Measurements from ENCODE around the gene CALM1. TPM values are rescaled to one million over a fixed set of nuclear protein-coding genes. Genes with fewer than 3 reads are reported as not detected.

CALM1 gene
- total RNA-seq, 2 donors from 2014 or later, result 355 to 493 TPM

DNA sequence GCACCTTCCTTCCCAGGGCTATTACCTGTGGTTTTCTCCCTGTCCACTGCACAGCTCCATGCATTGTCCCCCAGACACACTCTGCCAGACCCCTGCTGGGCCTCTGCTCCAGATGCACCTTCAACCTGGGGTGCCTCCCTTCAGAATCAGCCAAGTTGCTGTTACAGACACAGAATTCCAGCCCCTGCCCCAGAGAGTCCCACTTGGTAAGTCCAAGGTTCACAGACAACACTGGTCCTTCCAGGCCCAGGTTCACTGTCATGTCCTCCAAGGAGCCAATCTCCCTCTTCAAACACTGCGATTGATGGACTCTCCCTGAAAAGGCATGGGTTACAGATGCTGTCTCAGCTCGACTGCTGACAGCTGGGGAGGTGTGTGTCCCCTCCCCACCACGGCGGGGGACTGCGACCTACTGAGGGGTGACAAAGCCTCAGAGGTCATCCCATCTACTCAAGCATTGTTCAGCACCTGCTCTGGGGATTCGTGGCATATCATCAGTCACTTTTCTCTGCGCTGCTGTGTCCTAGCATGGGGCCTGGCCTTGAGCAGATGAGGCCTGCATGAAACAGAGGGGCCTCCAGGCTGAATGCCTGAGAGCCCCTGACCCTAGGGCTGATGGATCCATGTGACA is 24.3 kb downstream of the CALM1 start:
- TF ChIP-seq, protein P1, sequence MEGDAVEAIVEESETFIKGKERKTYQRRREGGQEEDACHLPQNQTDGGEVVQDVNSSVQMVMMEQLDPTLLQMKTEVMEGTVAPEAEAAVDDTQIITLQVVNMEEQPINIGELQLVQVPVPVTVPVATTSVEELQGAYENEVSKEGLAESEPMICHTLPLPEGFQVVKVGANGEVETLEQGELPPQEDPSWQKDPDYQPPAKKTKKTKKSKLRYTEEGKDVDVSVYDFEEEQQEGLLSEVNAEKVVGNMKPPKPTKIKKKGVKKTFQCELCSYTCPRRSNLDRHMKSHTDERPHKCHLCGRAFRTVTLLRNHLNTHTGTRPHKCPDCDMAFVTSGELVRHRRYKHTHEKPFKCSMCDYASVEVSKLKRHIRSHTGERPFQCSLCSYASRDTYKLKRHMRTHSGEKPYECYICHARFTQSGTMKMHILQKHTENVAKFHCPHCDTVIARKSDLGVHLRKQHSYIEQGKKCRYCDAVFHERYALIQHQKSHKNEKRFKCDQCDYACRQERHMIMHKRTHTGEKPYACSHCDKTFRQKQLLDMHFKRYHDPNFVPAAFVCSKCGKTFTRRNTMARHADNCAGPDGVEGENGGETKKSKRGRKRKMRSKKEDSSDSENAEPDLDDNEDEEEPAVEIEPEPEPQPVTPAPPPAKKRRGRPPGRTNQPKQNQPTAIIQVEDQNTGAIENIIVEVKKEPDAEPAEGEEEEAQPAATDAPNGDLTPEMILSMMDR (IDR thresholded peaks at IDR 0.05), result no peak
- peaks cover 0 to 14% of the 10 kb centered on the region in 2 donors for H3K4me1 ChIP-seq (ENCODE audit: control insufficient read depth in 1 of 2, low read depth in 2 of 2)
- H3K4me3 ChIP-seq, result no peak overlapping the region
- ATAC-seq (ENCODE audit: insufficient number of reproducible peaks, low FRiP score, low read depth), result no peak
- H3K9me3 ChIP-seq, result no peaks in the 10 kb centered on the region
- no peak overlapping the region for H3K27ac ChIP-seq
- no peak for DNase-seq (ENCODE audit: low spot score)
- no peaks in the 10 kb centered on the region for H3K27me3 ChIP-seq (replicated peaks; ENCODE audit: insufficient read depth)
- H3K36me3 ChIP-seq, result no peaks in the 10 kb centered on the region

DNA sequence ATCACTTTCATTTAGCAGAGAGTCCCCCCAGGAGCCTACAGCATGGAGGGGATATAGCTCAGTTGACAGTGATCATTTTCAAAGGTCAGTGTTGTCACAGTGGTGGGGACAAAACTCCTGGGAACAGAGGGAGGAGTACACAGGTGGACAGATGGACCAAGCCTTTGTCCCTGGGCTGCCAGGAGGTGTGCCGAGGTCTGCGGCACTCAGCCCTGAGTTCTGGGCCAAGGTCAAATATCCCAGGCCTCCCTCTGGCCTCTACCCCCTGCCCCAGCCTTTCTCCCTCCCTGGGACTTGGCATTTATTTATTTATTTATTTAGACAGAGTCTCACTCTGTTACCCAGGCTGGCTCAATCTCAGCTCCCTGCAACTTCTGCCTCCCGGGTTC is 24.8 kb downstream of the CALM1 start:
- no peak overlapping the region for H3K27ac ChIP-seq
- H3K36me3 ChIP-seq, result no peaks in the 10 kb centered on the region
- peaks cover 0 to 14% of the 10 kb centered on the region in 2 donors for H3K4me1 ChIP-seq (ENCODE audit: control insufficient read depth in 1 of 2, low read depth in 2 of 2)
- no peak overlapping the region for H3K4me3 ChIP-seq
- no peaks in the 10 kb centered on the region for H3K27me3 ChIP-seq (replicated peaks; ENCODE audit: insufficient read depth)
- DNase-seq (ENCODE audit: low spot score), result no peak
- TF ChIP-seq, protein P1 (IDR thresholded peaks at IDR 0.05), result no peak
- no peaks in the 10 kb centered on the region for H3K9me3 ChIP-seq
- ATAC-seq (ENCODE audit: insufficient number of reproducible peaks, low FRiP score, low read depth), result no peak

GRCh38 chr14:90423166-90423565 is 26.3 kb downstream of the CALM1 start:
- Histone ChIP-seq H3K4me3 (no peak overlapping the region), H3K4me1 (ENCODE audit: control insufficient read depth in 1 of 2, low read depth in 2 of 2) (peaks cover 0 to 14% of the 10 kb centered on the region in 2 donors), H3K27ac (no peak overlapping the region), H3K36me3 (no peaks in the 10 kb centered on the region), H3K9me3 (no peaks in the 10 kb centered on the region), H3K27me3 (replicated peaks; ENCODE audit: insufficient read depth) (no peaks in the 10 kb centered on the region)
- ATAC-seq (ENCODE audit: insufficient number of reproducible peaks, low FRiP score, low read depth), result no peak
- TF ChIP-seq, protein P1 (IDR thresholded peaks at IDR 0.05), result no peak
- DNase-seq (ENCODE audit: low spot score), result no peak

DNA sequence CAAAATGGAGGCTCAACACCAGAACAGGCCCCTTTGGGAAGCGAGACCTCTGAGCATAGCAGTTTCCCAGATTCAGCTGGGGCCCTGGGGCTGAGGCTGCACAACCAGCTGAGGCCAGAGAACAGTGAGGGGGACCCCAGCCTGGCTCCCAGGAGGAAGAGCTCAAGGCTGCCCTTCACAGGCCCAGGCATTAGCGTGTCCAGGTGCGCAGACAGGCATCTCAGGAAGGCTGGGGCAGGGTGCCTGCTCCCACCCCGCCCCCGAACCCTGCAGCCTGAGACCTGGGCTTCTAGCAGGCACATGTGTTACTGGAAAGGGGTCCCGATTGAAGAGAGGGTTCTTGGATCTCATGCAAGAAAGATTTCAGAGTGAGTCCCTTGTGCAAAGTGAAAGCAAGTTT is 27.2 kb downstream of the CALM1 start:
- no peak overlapping the region for H3K27ac ChIP-seq
- H3K4me3 ChIP-seq, result no peak overlapping the region
- no peaks in the 10 kb centered on the region for H3K36me3 ChIP-seq
- H3K27me3 ChIP-seq (replicated peaks; ENCODE audit: insufficient read depth), result no peaks in the 10 kb centered on the region
- no peak for DNase-seq (ENCODE audit: low spot score)
- no peaks in the 10 kb centered on the region for H3K9me3 ChIP-seq
- TF ChIP-seq, protein P1 (IDR thresholded peaks at IDR 0.05), result no peak
- peaks cover 0 to 8% of the 10 kb centered on the region in 2 donors for H3K4me1 ChIP-seq (ENCODE audit: control insufficient read depth in 1 of 2, low read depth in 2 of 2)
- ATAC-seq (ENCODE audit: insufficient number of reproducible peaks, low FRiP score, low read depth), result no peak

GRCh38 chr14:90424686-90425372 is 28.0 kb downstream of the CALM1 start:
- DNase-seq (ENCODE audit: low spot score) (no peak), ATAC-seq (ENCODE audit: insufficient number of reproducible peaks, low FRiP score, low read depth) (no peak)
- Histone ChIP-seq H3K27ac (no peak overlapping the region), H3K9me3 (no peaks in the 10 kb centered on the region), H3K4me3 (no peak overlapping the region), H3K36me3 (no peaks in the 10 kb centered on the region), H3K27me3 (replicated peaks; ENCODE audit: insufficient read depth) (no peaks in the 10 kb centered on the region), H3K4me1 (ENCODE audit: control insufficient read depth in 1 of 2, low read depth in 2 of 2) (peaks cover 0 to under 1% of the 10 kb centered on the region in 2 donors)
- TF ChIP-seq, protein P1 (IDR thresholded peaks at IDR 0.05), result no peak

Measured in thoracic aorta (tissue), 2 donors.